GM18519 (cell line): ENCODE measurements around the gene BPIFB6.

Experiments used
- ATAC-seq: cut with Tn5 transposase; IDR thresholded peaks from one replicate; pipeline ENCODE4 v1.9.1; 2021; ENCODE audit warnings: mild to moderate bottlenecking, moderate library complexity; ENCODE audit not compliant: unreplicated experiment, low FRiP score

BPIFB6 gene, protein sequence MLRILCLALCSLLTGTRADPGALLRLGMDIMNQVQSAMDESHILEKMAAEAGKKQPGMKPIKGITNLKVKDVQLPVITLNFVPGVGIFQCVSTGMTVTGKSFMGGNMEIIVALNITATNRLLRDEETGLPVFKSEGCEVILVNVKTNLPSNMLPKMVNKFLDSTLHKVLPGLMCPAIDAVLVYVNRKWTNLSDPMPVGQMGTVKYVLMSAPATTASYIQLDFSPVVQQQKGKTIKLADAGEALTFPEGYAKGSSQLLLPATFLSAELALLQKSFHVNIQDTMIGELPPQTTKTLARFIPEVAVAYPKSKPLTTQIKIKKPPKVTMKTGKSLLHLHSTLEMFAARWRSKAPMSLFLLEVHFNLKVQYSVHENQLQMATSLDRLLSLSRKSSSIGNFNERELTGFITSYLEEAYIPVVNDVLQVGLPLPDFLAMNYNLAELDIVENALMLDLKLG

DNA sequence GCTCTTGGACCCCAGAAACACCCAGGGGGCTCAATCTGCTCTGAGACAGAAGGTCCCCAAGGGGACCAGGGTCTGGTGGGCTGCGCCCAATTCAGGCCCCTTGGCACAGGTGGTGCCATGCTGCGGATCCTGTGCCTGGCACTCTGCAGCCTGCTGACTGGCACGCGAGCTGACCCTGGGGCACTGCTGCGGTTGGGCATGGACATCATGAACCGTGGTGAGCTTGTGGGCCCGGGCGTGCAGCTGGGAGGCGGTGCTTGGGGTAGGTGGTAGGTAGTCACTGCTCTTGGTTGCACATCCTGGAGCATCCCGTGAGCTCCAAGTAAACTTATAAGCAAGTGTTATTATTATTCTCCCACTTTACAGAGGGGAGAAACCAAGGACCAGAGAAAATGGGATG, at the start of gene BPIFB6:
TSS of gene BPIFB6 (plus strand) at position 118 of the 400 bp plus-strand sequence. CDS start at position 118, 0 bp downstream.
- ATAC-seq, result no peak

DNA sequence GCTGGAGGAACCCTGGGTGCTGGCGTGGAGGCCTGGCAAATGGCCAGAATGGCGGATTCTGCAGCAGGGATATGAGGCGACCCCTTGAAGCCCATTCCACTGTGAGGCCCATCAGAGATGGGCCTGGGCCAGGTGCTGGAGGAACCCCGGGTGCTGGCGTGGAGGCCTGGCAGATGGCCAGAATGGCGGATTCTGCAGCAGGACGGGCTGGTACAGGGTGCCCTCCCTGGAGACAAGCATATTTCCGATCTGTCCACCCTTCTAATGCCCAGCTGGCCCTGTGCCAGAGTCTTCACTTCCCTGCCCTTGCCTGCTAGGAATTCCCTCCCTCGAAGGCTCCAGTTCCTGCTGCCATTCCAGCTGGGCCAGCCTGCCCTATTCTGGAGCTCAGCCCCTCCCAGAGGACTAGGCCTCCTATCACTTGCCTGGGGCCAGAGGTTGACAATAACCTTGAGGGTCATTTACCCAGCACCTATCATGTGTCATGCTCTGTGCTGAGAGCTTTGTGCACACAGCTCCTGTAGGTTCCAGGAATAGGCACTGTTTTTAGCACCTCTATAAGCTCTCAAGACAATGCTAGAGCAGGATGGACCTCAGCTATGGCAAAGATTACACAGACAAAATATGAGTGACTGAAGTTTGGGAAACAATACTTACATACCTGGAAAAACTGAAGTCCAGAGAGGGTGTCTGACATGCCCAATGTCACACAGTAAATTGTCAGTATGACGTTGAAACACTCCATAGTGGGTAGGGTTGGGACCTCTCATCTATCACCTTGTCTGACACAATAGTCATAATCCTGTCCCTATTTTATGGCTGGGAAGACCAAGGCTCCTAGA, 48.6 kb upstream of the BPIFB6 start:
- ATAC-seq, result no peak

DNA sequence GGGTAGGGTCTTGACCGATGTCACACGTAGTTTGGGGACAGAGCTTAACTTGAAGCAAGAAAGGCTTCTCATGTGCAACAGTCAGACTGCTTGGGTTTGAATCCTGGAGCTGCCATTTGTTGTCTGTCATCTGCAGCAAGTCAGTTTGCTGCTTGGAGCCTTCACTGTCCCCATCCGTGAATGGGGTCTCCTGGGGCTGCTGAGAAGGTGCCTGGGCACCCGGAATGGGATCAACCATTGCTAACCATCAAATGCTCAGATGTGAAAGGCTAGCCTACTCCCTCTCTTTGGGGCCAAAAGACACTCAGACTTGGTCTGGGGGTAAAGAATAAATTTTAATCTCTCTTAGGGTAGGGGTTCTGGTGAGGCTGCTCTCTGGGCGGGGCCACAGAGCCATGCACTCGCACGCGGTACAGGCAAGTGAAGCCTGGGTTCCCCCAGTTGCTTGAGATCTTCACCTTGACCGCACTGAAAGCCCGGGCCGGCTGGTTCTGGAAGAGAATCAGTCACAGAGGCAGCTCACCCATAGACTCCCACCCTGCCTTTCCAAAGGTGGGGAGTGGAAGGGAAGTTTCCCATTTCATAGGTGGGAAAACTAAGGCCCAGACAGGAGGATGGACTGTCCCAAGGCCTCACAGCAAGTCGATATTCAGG, 47.9 kb upstream of the BPIFB6 start:
- no peak for ATAC-seq

DNA sequence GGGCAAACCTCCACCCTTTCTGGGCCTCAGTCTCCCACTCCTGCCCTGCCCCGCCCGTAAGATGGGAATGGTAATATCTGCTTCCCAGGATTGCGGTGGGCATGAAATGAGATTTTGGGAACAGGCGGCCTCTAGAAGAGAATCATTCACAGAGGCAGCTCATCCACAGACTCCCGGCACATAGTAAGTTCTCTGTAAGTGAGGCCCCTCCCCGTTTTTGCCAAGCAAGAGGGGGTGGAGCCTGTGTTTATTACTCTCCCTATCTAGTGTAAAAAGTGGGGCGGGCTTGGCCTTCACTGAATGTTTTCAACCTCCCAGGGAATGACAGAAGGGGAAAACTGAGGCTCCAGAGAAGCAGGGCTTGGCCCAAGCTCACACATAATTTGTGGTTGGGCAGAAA, 47.3 kb upstream of the BPIFB6 start:
- ATAC-seq, result no peak

DNA sequence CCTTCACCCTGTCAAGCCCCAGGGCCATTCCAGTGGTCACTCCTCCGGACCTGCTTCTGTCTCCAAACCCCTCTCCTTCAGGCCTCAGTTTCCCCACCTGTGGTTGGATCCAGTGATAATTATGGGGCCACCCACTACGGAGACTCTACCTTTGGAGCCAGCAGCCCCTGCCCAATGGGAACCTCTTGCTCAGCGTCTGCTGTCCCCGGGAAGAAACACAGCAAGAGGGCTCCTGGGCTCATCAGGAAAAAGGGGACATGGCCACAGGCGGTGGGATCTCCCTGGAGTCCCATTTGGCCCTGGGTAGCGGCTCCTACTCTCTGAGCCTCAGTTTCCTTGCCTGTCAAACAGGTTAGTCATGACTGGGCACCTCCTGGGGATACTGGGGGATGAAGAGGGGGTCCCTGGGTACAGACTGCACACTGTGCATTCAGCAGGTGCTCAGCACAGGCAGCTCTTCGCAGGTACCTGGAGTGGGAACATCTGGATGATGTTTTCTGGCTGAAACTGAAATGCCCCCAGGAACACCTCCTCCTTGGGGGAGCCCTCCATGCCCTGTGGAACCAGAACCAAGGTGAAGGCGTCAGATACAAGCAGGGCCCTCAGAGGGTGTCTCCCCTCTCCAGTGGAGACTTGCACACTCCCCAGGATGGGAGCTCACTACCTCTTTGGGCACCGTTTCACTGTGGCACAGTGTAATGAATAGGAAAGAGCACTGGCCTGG, 46.7 kb upstream of the BPIFB6 start:
- ATAC-seq, result no peak

DNA sequence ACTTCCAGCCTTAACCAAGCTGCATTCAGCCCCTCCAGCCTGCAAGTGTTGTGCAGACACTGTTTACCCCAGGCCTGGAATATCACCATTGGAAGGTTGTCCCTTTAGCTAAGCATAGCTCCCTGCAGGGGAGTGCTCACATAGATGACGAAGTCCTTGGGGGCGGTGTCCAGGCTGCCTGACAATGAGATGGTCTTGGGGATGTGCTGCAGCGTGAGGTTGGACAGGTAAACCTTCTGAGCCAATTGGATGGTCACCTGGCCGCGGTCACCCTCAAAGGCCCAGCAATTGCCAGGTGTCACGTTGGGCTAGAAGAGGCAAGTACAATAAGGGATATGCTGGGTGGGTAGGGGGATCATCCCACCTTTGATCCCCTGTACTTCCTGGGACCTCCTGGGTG, 45.9 kb upstream of the BPIFB6 start:
- ATAC-seq, result no peak

DNA sequence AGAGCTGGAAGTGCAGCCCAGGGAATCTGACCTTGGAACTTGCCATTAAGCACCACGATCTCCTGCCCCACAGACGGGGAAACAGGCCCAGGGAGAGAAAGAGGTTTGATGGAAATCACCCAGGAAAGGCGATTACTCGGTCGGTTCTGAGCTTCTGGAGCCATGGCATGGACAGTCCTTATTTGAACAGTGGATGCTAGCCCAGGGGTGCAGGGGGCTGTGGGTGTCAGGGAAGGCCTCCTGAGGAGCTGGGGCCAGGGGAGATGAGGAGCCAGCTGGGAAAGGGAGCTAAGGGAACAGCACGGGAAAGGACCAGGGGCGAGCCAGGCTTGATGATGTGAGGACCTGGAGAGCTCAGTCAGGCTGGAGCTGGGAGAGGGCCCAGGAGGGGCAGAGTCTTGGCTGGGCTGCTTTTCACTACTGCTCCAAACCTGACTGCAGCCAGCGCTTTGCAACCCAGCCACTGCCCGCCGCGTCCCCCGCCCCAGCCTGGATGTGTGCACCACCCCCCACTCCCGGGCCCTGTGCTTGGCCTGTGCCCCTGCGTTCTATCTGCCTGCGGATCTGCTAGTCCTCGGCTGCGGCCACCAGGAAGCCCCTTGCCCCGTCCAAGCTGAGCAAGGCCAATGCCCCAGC, 45.0 kb upstream of the BPIFB6 start:
- ATAC-seq, result no peak

DNA sequence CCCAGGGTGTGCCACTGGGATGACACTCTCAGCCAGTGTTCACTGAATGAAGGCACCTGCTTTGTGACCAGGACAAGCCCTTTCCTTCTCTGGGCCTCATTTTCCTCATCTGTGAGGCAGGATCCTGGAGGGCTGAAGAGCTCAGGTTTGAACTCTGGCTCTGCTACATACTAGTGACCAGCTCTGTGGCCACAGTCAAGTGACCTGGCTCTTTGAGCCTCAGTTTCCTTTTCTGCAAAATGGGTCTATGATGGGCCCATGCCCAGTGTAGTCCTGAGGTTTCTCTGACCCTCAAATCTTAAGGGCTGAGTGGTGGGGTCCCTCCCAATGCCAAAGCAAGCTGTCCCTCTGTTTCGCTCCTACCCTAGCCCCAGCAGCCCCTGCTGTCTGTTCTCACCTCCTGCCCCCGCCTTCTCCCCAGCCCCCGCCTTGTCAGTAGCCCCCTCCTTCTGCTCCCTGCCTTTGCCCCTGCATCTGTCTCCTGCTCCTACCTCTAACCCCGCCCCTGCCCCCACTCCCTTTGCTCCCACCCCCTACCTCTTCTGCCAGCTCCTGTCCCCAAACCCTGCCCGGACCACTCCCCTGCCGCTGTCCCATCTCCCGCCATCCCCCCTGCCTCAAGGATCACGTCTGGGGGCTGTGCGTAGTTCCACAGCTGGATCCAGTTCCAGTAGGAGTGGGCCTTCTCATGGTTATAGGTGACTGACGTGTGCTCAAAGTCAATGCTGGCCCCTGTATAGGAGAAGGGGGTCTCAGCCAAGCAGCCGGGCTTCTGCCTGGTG, 44.2 kb upstream of the BPIFB6 start:
- ATAC-seq, result no peak

DNA sequence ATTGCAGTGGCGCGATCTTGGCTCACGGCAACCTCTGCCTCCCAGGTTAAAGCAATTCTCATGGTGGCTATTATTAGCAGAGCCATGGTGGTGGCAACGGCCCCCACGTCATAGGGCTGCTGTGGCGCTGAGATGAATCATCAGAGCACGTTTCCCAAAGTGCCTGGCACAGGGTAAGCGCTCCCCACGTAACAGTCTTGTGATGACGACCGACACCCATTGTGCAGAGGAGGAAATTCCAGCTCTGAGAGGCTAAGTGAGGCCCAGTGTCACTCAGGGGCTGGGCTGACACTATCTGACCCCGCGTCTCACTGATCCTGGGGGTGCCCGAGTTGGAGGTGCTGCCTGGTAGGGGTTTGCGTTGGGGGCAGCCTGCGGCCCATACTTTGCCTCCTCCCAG, 43.4 kb upstream of the BPIFB6 start:
- no peak for ATAC-seq

DNA sequence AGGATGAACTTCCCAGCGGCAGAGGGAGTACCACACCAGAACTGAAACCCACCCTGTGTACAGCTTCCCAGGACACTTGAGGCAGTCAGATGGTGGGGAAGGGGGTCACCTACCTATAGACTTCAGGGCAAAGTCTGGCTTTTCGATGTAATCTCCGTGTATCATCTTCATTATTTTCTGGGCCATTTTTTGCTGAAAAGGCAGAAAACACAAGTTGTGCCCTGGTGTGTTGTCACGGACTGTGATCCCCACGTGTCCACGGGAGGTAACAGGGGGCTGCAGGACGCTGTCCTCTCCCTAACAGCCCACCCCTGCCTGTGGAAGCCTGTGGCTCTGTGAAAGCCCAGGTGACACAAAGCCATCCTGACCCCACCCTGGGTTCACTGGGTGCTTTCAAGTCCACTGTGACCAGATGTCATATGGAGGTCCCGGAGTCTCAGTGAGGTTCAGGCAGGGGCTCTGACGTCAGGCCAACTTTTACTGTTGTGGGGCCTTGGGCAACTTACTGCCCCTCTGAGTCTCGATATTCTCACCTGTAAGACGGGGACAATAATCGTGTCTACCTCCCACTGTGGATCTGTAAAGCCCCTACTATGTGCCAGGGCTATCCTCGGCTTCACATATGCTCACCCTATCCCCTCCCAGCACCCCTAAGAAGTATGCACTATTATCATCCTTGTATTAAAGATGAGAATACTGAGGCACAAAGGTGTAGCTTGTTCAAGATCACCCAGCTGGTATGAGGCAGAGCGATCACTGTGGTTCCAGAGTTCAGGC, 41.8 kb upstream of the BPIFB6 start:
- ATAC-seq, result no peak

DNA sequence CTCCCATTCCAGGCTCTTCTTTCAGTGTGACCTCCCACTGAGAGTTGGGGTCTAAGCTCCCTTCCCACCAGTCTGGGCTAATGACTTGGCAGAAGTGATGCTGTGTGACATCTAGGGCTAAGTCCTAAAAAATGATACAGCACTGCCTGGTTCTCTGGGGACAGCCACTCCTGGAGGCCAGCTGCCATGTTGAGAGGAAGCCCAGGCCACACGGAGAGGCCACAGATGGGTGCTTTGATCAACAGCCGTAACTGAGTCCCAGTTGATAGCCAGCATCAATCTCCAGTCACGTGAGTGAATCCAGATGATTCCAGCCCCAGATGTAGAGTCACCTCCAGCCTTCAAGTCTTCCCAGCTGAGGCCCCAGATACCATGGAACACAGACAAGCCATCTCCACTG, 41.0 kb upstream of the BPIFB6 start:
- no peak for ATAC-seq

DNA sequence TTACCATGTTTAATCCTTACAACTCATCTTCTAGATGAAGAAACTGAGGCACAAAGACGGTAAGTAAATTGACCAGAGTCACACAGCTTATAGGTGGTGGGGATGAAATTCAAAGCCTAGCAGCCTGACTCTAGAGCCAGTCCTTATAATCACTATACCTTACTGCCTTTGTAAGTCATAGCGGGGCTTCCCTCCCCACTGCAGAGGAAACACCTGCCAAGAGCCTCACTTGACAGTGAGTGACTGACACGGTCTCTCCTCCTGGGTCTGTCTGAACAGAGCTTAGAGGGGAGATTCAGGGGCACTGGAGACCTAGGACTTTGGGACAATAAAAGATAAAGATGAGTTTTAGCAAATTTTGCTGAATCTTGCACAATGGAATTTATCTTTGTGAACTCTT, 40.1 kb upstream of the BPIFB6 start:
- no peak for ATAC-seq

DNA sequence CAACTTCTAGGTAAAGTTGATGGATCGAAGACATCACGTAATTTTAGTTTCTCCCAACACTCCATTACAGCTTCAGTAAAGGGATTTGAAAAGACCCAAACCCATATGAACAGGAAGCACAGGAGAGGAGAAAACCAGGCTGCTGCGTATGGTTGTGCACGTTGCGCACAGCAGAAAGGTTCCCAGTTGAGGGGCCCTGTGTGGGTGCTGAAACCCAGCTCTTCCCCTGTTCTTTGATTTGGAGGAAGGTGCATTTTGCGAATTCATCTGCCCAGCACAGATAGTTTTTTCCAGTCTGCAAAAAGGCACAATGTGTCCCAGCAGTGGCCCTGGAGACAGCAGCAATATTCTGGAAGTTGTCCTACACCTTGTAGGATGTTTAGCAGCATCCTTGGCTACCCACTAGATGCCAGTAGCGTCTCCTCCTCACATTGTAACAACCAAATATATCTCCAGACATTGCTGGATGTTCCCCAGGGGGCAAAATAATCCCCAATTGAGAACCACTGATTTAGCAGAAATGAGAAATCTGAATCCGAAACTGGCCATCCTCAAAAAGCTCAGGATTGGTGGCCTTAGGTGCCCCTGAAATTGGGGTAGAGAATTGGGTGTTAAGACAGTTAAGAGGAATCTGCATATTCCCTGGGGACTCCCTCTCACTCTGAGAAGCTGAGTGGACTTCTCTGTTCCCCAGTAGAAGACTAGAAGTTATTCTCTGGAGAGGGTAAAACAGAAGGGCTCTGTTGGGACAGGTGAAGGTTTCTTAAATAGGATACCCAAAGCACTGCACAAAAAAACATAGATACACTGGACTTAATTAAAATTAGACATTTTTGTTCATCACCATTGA, 39.4 kb upstream of the BPIFB6 start:
- no peak for ATAC-seq

DNA sequence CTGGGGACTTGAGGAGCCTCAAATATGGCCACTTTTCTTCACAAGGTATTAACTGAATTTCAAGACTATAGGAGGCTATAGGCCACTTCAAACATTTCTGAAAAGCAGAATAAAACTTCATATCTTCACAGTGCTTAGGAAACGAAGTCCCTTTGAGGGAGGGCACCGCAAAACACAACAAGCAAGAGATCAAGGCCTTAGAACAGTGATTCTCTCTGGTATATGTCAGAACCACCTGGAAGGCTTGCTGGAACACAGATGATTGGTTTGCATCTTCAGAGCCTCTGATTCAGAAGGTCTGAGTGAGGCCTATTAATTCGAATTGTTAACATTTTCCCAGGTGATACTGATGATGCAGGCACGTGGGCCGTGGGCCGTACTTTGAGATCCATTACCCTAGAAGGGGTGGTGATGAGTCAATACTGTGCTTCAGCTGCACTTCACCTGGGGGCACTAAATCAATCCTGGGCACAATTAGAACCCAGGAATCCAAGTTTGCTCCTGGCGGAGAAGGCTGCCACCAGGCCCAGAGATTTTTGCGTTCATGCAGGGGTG, 37.9 kb upstream of the BPIFB6 start:
- ATAC-seq, result no peak

DNA sequence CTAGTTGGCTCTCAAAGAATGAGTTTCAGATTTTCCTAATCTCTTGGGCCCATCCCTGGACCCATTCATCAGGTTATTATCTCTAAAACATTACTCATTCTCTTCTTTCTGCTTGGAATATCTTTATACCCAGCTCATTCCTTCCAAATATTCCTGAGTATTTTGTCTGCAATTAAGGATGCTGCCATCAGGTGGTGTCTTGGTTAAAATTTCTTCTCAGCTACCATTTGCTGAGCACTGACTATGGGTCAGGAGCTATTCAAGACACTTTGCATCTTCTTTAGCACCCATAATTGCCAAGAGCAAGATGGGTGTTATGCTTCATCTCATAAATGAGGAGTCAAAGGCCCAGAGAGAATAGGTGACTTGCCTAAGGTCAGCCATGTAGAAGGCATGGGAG, 35.6 kb upstream of the BPIFB6 start:
- ATAC-seq, result no peak

DNA sequence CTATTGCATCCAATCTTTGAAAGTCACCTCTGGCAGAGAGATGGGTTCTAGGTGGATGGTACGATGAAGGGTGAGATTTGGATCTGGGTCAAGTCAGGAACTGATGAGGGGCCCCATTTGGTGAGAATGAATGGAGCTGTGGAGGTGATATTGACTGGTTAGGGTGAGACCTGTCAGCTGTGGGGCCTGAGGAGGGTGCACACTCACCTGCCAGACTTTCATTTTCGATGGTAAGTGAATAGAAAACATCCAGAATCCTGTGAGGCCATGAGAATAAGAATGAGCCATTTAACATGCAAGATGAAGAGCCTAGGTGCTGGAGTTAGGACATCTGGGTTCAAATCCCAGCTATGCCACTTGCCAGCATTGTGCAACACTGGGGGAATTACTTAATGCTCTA, 34.0 kb upstream of the BPIFB6 start:
- no peak for ATAC-seq

DNA sequence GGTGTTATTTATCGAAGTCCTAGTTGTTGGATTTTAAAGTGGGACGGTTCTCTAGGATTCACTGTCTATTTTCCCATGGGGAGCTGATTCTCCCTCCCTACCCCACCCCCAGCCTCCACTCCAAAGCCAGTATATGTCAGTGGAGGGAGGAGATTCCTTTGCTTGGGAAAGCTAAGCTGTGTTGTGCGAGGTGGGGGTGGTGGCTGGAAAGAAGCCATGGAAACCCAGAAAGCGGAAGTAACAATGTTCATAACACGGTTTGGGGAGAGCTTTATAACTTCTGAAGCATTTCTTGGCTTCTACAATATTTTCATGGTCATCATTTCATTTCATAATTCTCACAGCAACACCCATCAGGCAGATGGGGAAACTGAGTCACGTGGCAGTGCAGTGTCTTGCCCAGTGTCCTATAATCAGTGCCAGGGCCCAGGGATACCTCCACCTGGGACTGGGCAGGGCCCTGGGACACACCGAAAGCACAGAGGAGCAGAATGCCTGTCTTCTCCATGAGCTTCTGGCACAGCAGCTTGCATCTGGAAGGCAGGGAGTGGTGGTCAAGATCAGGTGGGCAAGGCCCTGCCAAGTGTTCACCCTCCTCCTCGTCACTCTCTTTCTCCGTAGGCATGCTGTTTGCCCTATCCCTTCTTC, 31.7 kb upstream of the BPIFB6 start:
- no peak for ATAC-seq
